ENCODE data around the gene ASB10. TPM values are rescaled to one million over a fixed set of nuclear protein-coding genes. Genes with fewer than 3 reads are reported as not detected.

Gene ASB10
- polyA plus RNA-seq, 1 of the 3 experiments (the other 2 are of a cell fraction): not detected

DNA sequence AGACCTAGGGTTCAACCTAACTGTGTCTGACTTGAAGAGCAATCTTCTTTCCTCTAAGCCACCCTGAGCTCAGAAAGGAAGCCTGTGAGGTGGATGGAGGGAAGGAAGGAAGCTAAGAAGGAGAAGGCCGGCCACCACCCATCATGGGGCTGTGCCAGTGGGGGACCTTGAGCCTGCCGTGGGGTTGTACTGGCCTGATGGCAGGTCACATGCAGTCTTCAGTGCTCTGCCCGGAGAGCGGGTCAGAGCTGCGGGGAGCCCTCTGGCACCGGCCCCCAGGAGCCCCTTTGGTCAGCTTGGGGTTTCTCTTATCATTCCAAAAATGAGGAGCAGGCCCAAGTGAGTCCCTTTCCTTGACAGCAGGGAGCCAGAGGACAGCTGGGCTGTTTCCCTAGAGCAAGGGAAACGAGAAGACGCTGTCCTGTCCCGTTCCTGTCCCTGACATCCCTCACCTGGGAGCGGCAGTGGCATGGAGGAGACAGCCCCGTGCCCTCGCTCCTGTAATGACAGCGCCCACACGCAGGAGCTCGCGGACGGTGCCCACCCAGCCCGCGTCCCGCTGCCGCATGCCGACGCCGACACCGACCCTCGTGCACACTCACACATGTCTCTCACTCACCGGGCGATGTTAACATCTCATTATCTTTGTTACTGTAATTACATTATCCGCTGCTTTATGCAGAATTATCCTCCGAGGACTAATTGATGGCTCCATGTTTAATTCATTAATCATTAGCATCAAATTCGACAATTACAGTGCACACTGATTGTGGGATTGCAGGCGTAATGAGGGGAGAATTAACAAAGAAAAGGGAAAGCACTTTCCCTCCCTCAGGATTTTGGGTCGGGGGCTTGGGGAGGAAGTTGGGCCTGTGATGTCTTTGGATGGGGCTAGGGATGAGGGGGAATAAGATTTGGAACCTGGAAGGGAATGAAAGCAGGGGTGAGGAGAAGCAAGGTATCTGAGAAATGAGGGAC, 50.9 kb downstream of the ASB10 start:
- Histone ChIP-seq H4K20me1 (ENCODE audit: insufficient read depth) (no peaks in the 10 kb centered on the region), H3K79me2 (ENCODE audit: insufficient read depth) (no peaks in the 10 kb centered on the region), H3K4me3 (ENCODE audit: low read depth in 2 of 2, low read length in 1 of 2) (no peak overlapping the region), H3K9me2 (no peaks in the 10 kb centered on the region), H3K36me3 (replicated peaks in 1 of 2; ENCODE audit: control insufficient read depth in 1 of 2, insufficient read depth in 2 of 2, low read length in 1 of 2) (peaks cover 10 to 93% of the 10 kb centered on the region in 2 experiments), H3F3A (replicated peaks; ENCODE audit: insufficient read depth) (no peaks in the 10 kb centered on the region), H3K9ac (no peak overlapping the region), H2AFZ (ENCODE audit: low read depth) (no peak overlapping the region), H3K9me3 (no peaks in the 10 kb centered on the region), H3K27me3 (ENCODE audit: insufficient read depth) (no peaks in the 10 kb centered on the region), H3K27ac (ENCODE audit: low read depth in 2 of 2, low read length in 1 of 2) (no peak overlapping the region), H3K4me1 (ENCODE audit: control insufficient read depth in 1 of 2, insufficient read depth in 2 of 2, low read depth in 1 of 2, low read length in 1 of 2) (peaks cover 0 to 28% of the 10 kb centered on the region in 2 experiments; a peak in 1 of 4 replicates), H3K4me2 (no peak overlapping the region)
- ChIA-PET POLR2A (no interaction called here), CTCF (interaction anchor here (1.1 to 10.0 kb wide), 6 partner anchors 12 to 108 kb away, joined by 3 to 73 read pairs (median 8); partner anchors contain the start of gene GBX1)
- TF ChIP-seq SMC3 (IDR thresholded peaks at IDR 0.05; ENCODE audit: low read depth, low read length) (no peak), GATA2 (CRISPR knock-in tag; IDR thresholded peaks at IDR 0.05) (no peak)
- no peak for DNase-seq
- 95% methylated on average over 31 of the region's 33 CpGs for WGBS (ENCODE audit: low lambda C conversion rate)

DNA sequence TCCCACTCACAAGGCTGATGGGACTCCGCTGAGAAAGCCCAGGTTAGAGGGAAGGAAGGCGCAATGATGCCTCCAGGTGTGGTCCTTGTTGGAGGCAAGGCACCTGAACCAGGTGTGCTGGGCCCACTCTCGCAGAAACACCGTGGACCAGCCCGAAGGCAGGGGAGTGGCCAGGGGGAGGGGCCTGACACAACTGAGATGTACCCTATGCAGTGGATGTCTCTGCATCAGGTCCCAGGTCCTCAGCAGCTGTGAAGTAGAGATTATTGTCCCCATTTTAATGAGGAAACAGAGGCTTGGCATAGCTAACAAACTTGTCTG, 51.6 kb downstream of the ASB10 start:
- Histone ChIP-seq H3K36me3 (replicated peaks in 1 of 2; ENCODE audit: control insufficient read depth in 1 of 2, insufficient read depth in 2 of 2, low read length in 1 of 2) (peaks cover 9 to 92% of the 10 kb centered on the region in 2 experiments), H3K4me2 (no peak overlapping the region), H3F3A (replicated peaks; ENCODE audit: insufficient read depth) (no peaks in the 10 kb centered on the region), H3K4me1 (ENCODE audit: control insufficient read depth in 1 of 2, insufficient read depth in 2 of 2, low read depth in 1 of 2, low read length in 1 of 2) (peaks cover 0 to 28% of the 10 kb centered on the region in 2 experiments; a peak in 1 of 4 replicates), H4K20me1 (ENCODE audit: insufficient read depth) (no peaks in the 10 kb centered on the region), H3K27ac (ENCODE audit: low read depth in 2 of 2, low read length in 1 of 2) (no peak overlapping the region), H3K9me2 (no peaks in the 10 kb centered on the region), H3K4me3 (ENCODE audit: low read depth in 2 of 2, low read length in 1 of 2) (no peak overlapping the region), H3K9ac (no peak overlapping the region), H3K27me3 (ENCODE audit: insufficient read depth) (no peaks in the 10 kb centered on the region), H3K79me2 (ENCODE audit: insufficient read depth) (no peaks in the 10 kb centered on the region), H3K9me3 (no peaks in the 10 kb centered on the region), H2AFZ (ENCODE audit: low read depth) (no peak overlapping the region)
- ChIA-PET CTCF (interaction anchor here (1.1 to 10.0 kb wide), 4 partner anchors 12 to 108 kb away, joined by 3 to 73 read pairs (median 18); partner anchors contain the start of gene GBX1), POLR2A (no interaction called here)
- DNase-seq: no peak
- 95% methylated on average over 5 of the region's 5 CpGs for whole genome bisulfite sequencing (ENCODE audit: low lambda C conversion rate)
- TF ChIP-seq, protein P1, sequence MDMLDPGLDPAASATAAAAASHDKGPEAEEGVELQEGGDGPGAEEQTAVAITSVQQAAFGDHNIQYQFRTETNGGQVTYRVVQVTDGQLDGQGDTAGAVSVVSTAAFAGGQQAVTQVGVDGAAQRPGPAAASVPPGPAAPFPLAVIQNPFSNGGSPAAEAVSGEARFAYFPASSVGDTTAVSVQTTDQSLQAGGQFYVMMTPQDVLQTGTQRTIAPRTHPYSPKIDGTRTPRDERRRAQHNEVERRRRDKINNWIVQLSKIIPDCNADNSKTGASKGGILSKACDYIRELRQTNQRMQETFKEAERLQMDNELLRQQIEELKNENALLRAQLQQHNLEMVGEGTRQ (IDR thresholded peaks at IDR 0.05; ENCODE audit: borderline replicate concordance, low read depth, low read length): no peak
- TF ChIP-seq EP300 (IDR thresholded peaks at IDR 0.05; ENCODE audit: borderline replicate concordance in 1 of 2, low read depth in 1 of 2, low read length in 1 of 2) (no peak), NFIC (IDR thresholded peaks at IDR 0.05; ENCODE audit: borderline replicate concordance) (no peak), ELF1 (IDR thresholded peaks at IDR 0.05) (no peak), TAF1 (IDR thresholded peaks at IDR 0.05; ENCODE audit: borderline replicate concordance, low read depth, low read length) (no peak), RAD21 (IDR thresholded peaks at IDR 0.05; ENCODE audit: low read length) (no peak), NRF1 (IDR thresholded peaks at IDR 0.05; ENCODE audit: low read depth, low read length) (no peak), POLR2AphosphoS5 (IDR thresholded peaks at IDR 0.05; ENCODE audit: low read depth, low read length) (no peak), EZH2phosphoT487 (IDR thresholded peaks at IDR 0.05; ENCODE audit: borderline replicate concordance, low read depth) (no peak), RCOR1 (IDR thresholded peaks at IDR 0.05; ENCODE audit: low read length) (no peak), RFX5 (IDR thresholded peaks at IDR 0.05; ENCODE audit: low read length) (no peak), FOXJ3 (CRISPR knock-in tag; IDR thresholded peaks at IDR 0.05) (no peak), TCF12 (IDR thresholded peaks at IDR 0.05) (no peak), SMC3 (IDR thresholded peaks at IDR 0.05; ENCODE audit: low read depth, low read length) (no peak), FOXM1 (IDR thresholded peaks at IDR 0.05; ENCODE audit: low read depth) (no peak), GATA2 (CRISPR knock-in tag; IDR thresholded peaks at IDR 0.05) (no peak), SIN3A (IDR thresholded peaks at IDR 0.05; ENCODE audit: borderline replicate concordance, low read depth, low read length) (no peak)
- TF ChIP-seq, protein P2, sequence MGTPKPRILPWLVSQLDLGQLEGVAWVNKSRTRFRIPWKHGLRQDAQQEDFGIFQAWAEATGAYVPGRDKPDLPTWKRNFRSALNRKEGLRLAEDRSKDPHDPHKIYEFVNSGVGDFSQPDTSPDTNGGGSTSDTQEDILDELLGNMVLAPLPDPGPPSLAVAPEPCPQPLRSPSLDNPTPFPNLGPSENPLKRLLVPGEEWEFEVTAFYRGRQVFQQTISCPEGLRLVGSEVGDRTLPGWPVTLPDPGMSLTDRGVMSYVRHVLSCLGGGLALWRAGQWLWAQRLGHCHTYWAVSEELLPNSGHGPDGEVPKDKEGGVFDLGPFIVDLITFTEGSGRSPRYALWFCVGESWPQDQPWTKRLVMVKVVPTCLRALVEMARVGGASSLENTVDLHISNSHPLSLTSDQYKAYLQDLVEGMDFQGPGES (IDR thresholded peaks at IDR 0.05; ENCODE audit: low read depth, low read length): no peak
